Right atrium auricular region (tissue), 2 donors: ENCODE measurements around the gene SLC5A10. TPM values are rescaled to one million over a fixed set of nuclear protein-coding genes. Genes with fewer than 3 reads are reported as not detected.

Experiments used
- DNase-seq: peaks from one replicate; pipeline ENCODE4 v3.0.0-alpha.2; 2019; ENCODE audit warnings: low spot score
- H3K27ac ChIP-seq, 2 donors: fragments of 200-600 bp; sonication (generic); 1 replicate in 1 of 2; 2 replicates in 1 of 2; pipeline ENCODE4 v1.5.1; 2016 to 2019
- H3K27me3 ChIP-seq, 2 donors: fragments of 200-600 bp; sonication (generic); one replicate each; pipeline versions ENCODE4 v1.5.1 to v1.6.0; 2017 to 2019
- H3K36me3 ChIP-seq: fragments of 200-600 bp; sonication (generic); one replicate; pipeline ENCODE4 v1.5.1; 2016
- H3K4me1 ChIP-seq, 2 donors: fragments of 200-600 bp; sonication (generic); one replicate each; pipeline versions ENCODE4 v1.5.1 to v1.6.0; 2017 to 2019
- H3K4me3 ChIP-seq, 2 donors: fragments of 200-600 bp; sonication (generic); 1 replicate in 1 of 2; 2 replicates in 1 of 2; pipeline ENCODE4 v1.5.1; 2017 to 2019; ENCODE audit warnings: mild to moderate bottlenecking in 1 of 2, moderate library complexity in 1 of 2
- H3K9me3 ChIP-seq, 2 donors: fragments of 200-600 bp; sonication (generic); one replicate each; pipeline ENCODE4 v1.5.1; 2019
- CTCF ChIP-seq, 2 donors: fragments of 200-600 bp; sonication (generic); IDR thresholded peaks; one replicate each; pipeline ENCODE4 v1.5.1; 2019; ENCODE audit warnings: antibody characterized with exemption in 2 of 2
- total RNA-seq, 2 donors: library from RNA; depleted of rRNA; stranded (reverse); fragments of >200 nt; gene quantifications; one replicate each; pipeline ENCODE4 v1.1.0, GENCODE V29; 2016

Gene SLC5A10
- total RNA-seq, 2 donors from 2014 or later: 0.16 TPM; not detected in 1

GRCh38 chr17:18963126-18964017 lies 11.4 kb downstream of the SLC5A10 start:
- Histone ChIP-seq H3K4me3 (no peak overlapping the region), H3K27me3 (no peaks in the 10 kb centered on the region), H3K4me1 (peaks cover 0 to 32% of the 10 kb centered on the region in 2 donors), H3K27ac (no peak overlapping the region), H3K36me3 (no peaks in the 10 kb centered on the region), H3K9me3 (no peaks in the 10 kb centered on the region)
- no peak for TF ChIP-seq CTCF (IDR thresholded peaks at IDR 0.05)
- no peak for DNase-seq

GRCh38 chr17:18964018-18964351 lies 12.0 kb downstream of the SLC5A10 start:
- no peak for DNase-seq
- no peak overlapping the region for H3K4me3 ChIP-seq
- peaks cover 0 to 32% of the 10 kb centered on the region in 2 donors for H3K4me1 ChIP-seq

GRCh38 chr17:18964550-18964949 lies 12.6 kb downstream of the SLC5A10 start:
- DNase-seq: no peak

More at GRCh38 chr17:18964018-18964351, 12.0 kb downstream of the SLC5A10 start:
- Histone ChIP-seq H3K27me3 (no peaks in the 10 kb centered on the region), H3K27ac (no peak overlapping the region), H3K9me3 (no peaks in the 10 kb centered on the region), H3K36me3 (no peaks in the 10 kb centered on the region)
- no peak for TF ChIP-seq CTCF (IDR thresholded peaks at IDR 0.05)

GRCh38 chr17:18965530-18966236 lies 13.7 kb downstream of the SLC5A10 start:
- Histone ChIP-seq H3K9me3 (no peaks in the 10 kb centered on the region), H3K27me3 (no peaks in the 10 kb centered on the region), H3K4me1 (peaks cover 0 to 30% of the 10 kb centered on the region in 2 donors), H3K4me3 (no peak overlapping the region), H3K36me3 (peaks cover under 1% of the 10 kb centered on the region), H3K27ac (no peak overlapping the region)
- no peak for DNase-seq
- TF ChIP-seq CTCF (IDR thresholded peaks at IDR 0.05): no peak

More at GRCh38 chr17:18964550-18964949, 12.6 kb downstream of the SLC5A10 start:
- Histone ChIP-seq H3K4me1 (peaks cover 0 to 32% of the 10 kb centered on the region in 2 donors), H3K4me3 (no peak overlapping the region), H3K27me3 (no peaks in the 10 kb centered on the region), H3K36me3 (no peaks in the 10 kb centered on the region), H3K27ac (no peak overlapping the region), H3K9me3 (no peaks in the 10 kb centered on the region)
- TF ChIP-seq CTCF (IDR thresholded peaks at IDR 0.05): no peak

- no peaks in the 10 kb centered on the region for H3K27me3 ChIP-seq
- H3K4me1 ChIP-seq: peaks cover 0 to 16% of the 10 kb centered on the region in 2 donors
- H3K36me3 ChIP-seq: peaks cover 10% of the 10 kb centered on the region
- DNase-seq: no peak
- no peaks in the 10 kb centered on the region for H3K9me3 ChIP-seq
- no peak overlapping the region for H3K4me3 ChIP-seq
- H3K27ac ChIP-seq: peak overlapping the region; percentile 39 to 66
- no peak for TF ChIP-seq CTCF (IDR thresholded peaks at IDR 0.05)
Measured at GRCh38 chr17:18966831-18967624, 15.1 kb downstream of the SLC5A10 start.
